Thymus (tissue), 14 donors: ENCODE results near the gene RD3L. TPM values are rescaled to one million over a fixed set of nuclear protein-coding genes. Genes with fewer than 3 reads are reported as not detected.
"Not testable (repeated sequence)": the region's sequence is repeated elsewhere in the genome, so short reads cannot be mapped to it uniquely, and the experiment has no call there.

Experiments used
- DNase-seq, 9 donors: peaks; one replicate each; pipeline ENCODE4 v3.0.0-alpha.2; 2013; ENCODE audit warnings: low spot score in 9 of 9, low read depth in 6 of 9, missing footprints in 1 of 9
- H3K27ac ChIP-seq, 2 donors: one replicate each; pipeline ENCODE4 v1.5.1; 2013; ENCODE audit warnings: control low read depth in 1 of 2, low read depth in 1 of 2, low read length in 1 of 2, mild to moderate bottlenecking in 1 of 2, moderate library complexity in 1 of 2
- H3K27me3 ChIP-seq, 2 donors: one replicate each; pipeline ENCODE4 v1.5.1; 2013; ENCODE audit warnings: low read length in 1 of 2; ENCODE audit not compliant: control insufficient read depth in 2 of 2, insufficient read depth in 1 of 2
- H3K36me3 ChIP-seq, 2 donors: one replicate each; pipeline ENCODE4 v1.5.1; 2013; ENCODE audit warnings: low read length in 1 of 2, mild to moderate bottlenecking in 1 of 2, moderate library complexity in 1 of 2; ENCODE audit not compliant: control insufficient read depth in 2 of 2, insufficient read depth in 2 of 2
- H3K4me1 ChIP-seq, 2 donors: one replicate each; pipeline ENCODE4 v1.5.1; 2013; ENCODE audit warnings: low read length in 2 of 2; ENCODE audit not compliant: control insufficient read depth in 2 of 2, insufficient read depth in 2 of 2
- H3K4me3 ChIP-seq, 2 donors: one replicate each; pipeline ENCODE4 v1.5.1; 2013; ENCODE audit warnings: low read length in 2 of 2, control low read depth in 1 of 2, mild to moderate bottlenecking in 1 of 2
- H3K9me3 ChIP-seq, 2 donors: one replicate each; pipeline ENCODE4 v1.5.1; 2013; ENCODE audit warnings: low read length in 1 of 2, mild to moderate bottlenecking in 1 of 2; ENCODE audit not compliant: control insufficient read depth in 2 of 2, insufficient read depth in 1 of 2
- WGBS: extraction: QIAGEN DNeasy Blood & Tissue Kit; methylation state at CpG from one replicate; pipeline ENCODE4 v1.1.7; 2013; 5-methylcytosine and 5-hydroxymethylcytosine counted together
- long read RNA-seq, 10 donors: transcript quantifications; one replicate each; lab custom pipeline, GENCODE V29; 2026
- polyA plus RNA-seq: library from polyadenylated mRNA; stranded (reverse); fragments of 200-250 nt; gene quantifications from one replicate; pipeline ENCODE4 v1.2.3, GENCODE V29; 2013
- total RNA-seq: library from RNA; stranded (reverse); fragments of 120-200 nt; gene quantifications from one replicate; pipeline ENCODE4 v1.2.4, GENCODE V29; 2013
- donor health status: healthy.

Gene RD3L
- total RNA-seq, result not detected
- not detected for polyA plus RNA-seq
- long read RNA-seq, donor 1, result 0 reads
- long read RNA-seq, donor 2, result 0 reads
- long read RNA-seq, donor 3, result 0 reads
- long read RNA-seq, donor 4, result 0 reads
- long read RNA-seq, donor 5, result 0 reads
- long read RNA-seq, donor 6, result 0 reads
- long read RNA-seq, donor 7, result 0 reads
- long read RNA-seq, donor 8, result 0 reads
- long read RNA-seq, donor 9, result 0 reads
- long read RNA-seq, donor 10, result 0 reads

- Histone ChIP-seq H3K9me3 (no peaks in the 10 kb centered on the region), H3K27me3 (peaks cover 0 to 2% of the 10 kb centered on the region in 2 donors), H3K36me3 (no peaks in the 10 kb centered on the region), H3K4me1 (no peaks in the 10 kb centered on the region), H3K4me3 (no peak within 1 kb of the TSS), H3K27ac (no peak within 1 kb of the TSS)
- WGBS, result 94% methylated on average over 14 of the region's 14 CpGs
- no peak for DNase-seq
These were observed at the start of gene RD3L for GRCh38 chr14:103941973-103942736. Gene RD3L (minus strand): TSS chr14:103942529. CDS start chr14:103941695, 834 bp downstream.

- Histone ChIP-seq H3K27ac (no peak overlapping the region), H3K36me3 (no peaks in the 10 kb centered on the region), H3K27me3 (no peaks in the 10 kb centered on the region), H3K4me3 (no peak overlapping the region), H3K4me1 (no peaks in the 10 kb centered on the region), H3K9me3 (peaks cover 0 to 7% of the 10 kb centered on the region in 2 donors)
- WGBS, result 97% methylated on average over 4 of the region's 4 CpGs
- DNase-seq, result no peak
These were observed 47.6 kb upstream of the RD3L start for GRCh38 chr14:103989964-103990363.

GRCh38 chr14:103989034-103989433, 46.7 kb upstream of the RD3L start:
- Histone ChIP-seq H3K9me3 (peaks cover 0 to 7% of the 10 kb centered on the region in 2 donors), H3K27ac (no peak overlapping the region), H3K27me3 (no peaks in the 10 kb centered on the region), H3K36me3 (no peaks in the 10 kb centered on the region), H3K4me1 (no peaks in the 10 kb centered on the region), H3K4me3 (no peak overlapping the region)
- DNase-seq, result no peak
- WGBS, result 96% methylated on average over 1 of the region's 1 CpG

DNA sequence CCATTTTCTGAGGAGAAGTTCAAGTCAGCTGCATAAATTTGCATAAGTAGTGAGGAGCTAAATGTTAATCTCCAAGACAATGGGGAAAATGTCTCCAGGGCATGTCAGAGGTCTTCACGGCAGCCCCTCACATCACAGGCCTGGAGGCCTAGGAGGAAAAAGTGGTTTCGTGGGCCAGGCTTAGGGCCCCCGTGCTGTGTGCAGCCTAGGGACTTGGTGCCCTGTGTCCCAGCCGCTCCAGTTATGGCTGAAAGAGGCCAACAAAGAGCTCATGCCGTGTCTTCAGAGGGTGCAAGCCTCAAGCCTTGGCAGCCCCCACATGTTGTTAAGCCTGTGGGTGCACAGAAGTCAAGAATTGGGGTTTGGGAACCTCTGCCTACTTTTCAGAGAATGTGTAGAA, 41.9 kb upstream of the RD3L start:
- Histone ChIP-seq H3K4me3 (no peak overlapping the region), H3K4me1 (no peaks in the 10 kb centered on the region)
- WGBS, result 86% methylated on average over 5 of the region's 5 CpGs

GRCh38 chr14:103980623-103981238, 38.4 kb upstream of the RD3L start:
- WGBS, result 83% methylated on average over 13 of the region's 14 CpGs
- H3K27me3 ChIP-seq, H3K9me3 ChIP-seq, H3K27ac ChIP-seq, DNase-seq, H3K36me3 ChIP-seq, H3K4me1 ChIP-seq, H3K4me3 ChIP-seq: not testable (repeated sequence)

More for the DNA sequence above, 41.9 kb upstream of the RD3L start:
- peaks cover 0 to 3% of the 10 kb centered on the region in 2 donors for H3K9me3 ChIP-seq
- no peaks in the 10 kb centered on the region for H3K27me3 ChIP-seq
- no peaks in the 10 kb centered on the region for H3K36me3 ChIP-seq
- no peak overlapping the region for H3K27ac ChIP-seq
- DNase-seq, result no peak

DNA sequence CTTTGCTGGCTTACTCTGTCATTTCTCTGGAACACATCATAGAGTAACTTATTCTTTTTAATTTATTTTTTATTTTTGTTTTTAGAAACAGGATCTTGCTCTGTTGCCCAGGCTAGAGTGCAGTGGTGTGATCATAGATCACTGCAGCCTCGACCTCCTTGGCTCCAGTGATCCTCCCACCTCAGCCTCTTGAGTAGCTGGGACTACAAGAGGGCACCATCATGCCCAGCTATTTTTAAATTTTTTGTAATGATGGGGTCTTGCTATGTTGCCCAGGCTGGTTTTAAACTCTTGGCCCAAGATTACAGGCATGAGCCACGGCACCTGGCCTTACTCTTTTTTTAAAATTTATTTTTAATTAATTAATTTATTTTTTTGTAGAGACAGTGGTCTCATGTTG, 32.2 kb upstream of the RD3L start:
- Histone ChIP-seq H3K4me1 (no peaks in the 10 kb centered on the region), H3K27ac (no peak overlapping the region), H3K4me3 (no peak overlapping the region), H3K36me3 (no peaks in the 10 kb centered on the region), H3K27me3 (no peaks in the 10 kb centered on the region), H3K9me3 (no peaks in the 10 kb centered on the region)
- 80% methylated on average over 2 of the region's 2 CpGs for WGBS
- no peak for DNase-seq

DNA sequence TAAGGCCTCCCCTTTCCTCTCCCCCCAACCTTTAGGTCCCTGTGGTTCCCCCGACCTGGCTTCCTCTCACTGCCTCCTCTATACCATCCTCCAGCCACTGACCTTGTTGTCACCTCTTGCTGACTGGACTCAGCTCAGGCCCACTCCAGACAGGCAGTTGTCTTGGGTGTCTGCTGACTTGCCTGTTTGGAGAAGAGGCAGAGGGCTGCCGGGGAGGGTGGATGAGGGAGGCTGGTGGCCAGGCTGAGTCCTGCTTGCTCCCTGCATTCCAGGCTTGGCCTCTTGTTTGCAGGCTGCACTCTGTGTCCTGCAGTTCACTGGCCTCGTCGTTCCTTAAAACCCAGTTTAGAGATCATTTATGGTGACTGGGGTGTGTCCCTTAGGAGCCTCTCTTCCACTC, 31.0 kb upstream of the RD3L start:
- H3K27ac ChIP-seq, result no peak overlapping the region

DNA sequence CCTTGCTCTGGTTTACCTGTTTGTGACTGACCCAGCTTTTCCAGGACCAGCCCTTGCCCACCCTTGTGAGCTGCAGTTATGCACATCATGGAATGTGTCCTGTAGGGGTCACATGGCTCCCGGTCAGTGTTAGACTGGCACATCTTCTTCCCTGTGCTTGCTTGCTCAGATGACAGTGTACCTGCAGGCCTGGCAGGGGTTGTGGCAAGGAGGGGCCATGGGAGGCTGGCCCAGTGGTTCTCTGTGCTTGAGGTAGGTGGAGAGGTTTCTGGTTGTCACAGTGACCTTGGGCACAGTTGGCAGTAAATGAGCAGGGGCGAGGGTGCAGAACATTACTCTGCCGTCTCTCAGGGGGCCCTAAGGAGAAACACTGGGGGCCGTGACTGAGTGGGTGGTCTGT, 27.6 kb upstream of the RD3L start:
- no peaks in the 10 kb centered on the region for H3K36me3 ChIP-seq
- no peak overlapping the region for H3K27ac ChIP-seq
- no peak for DNase-seq
- H3K27me3 ChIP-seq, result no peaks in the 10 kb centered on the region
- H3K9me3 ChIP-seq, result no peaks in the 10 kb centered on the region
- no peaks in the 10 kb centered on the region for H3K4me1 ChIP-seq
- 90% methylated on average over 4 of the region's 4 CpGs for WGBS
- no peak overlapping the region for H3K4me3 ChIP-seq

More for the DNA sequence above, 31.0 kb upstream of the RD3L start:
- DNase-seq, result no peak
- Histone ChIP-seq H3K27me3 (no peaks in the 10 kb centered on the region), H3K4me1 (no peaks in the 10 kb centered on the region), H3K9me3 (no peaks in the 10 kb centered on the region), H3K4me3 (no peak overlapping the region), H3K36me3 (no peaks in the 10 kb centered on the region)
- WGBS, result 85% methylated on average over 4 of the region's 4 CpGs

GRCh38 chr14:103966631-103967030, 24.3 kb upstream of the RD3L start:
- no peaks in the 10 kb centered on the region for H3K4me1 ChIP-seq
- no peaks in the 10 kb centered on the region for H3K36me3 ChIP-seq
- no peak overlapping the region for H3K27ac ChIP-seq
- no peak overlapping the region for H3K4me3 ChIP-seq
- H3K27me3 ChIP-seq, result no peaks in the 10 kb centered on the region
- no peaks in the 10 kb centered on the region for H3K9me3 ChIP-seq
- no peak for DNase-seq
